Panc1 (cell line): ENCODE results near the gene TNPO1.

Experiments
- POLR2AphosphoS5 ChIP-seq: IDR thresholded peaks from 2 replicates; pipeline ENCODE4 v1.6.1; 2012; ENCODE audit warnings: mild to moderate bottlenecking, low read depth, low read length, moderate library complexity
- TF ChIP-seq, protein P1 (sequence below): fragments of 450-650 bp; IDR thresholded peaks from 2 replicates; pipeline ENCODE4 v1.5.1; 2017; ENCODE audit warnings: mild to moderate bottlenecking

DNA sequence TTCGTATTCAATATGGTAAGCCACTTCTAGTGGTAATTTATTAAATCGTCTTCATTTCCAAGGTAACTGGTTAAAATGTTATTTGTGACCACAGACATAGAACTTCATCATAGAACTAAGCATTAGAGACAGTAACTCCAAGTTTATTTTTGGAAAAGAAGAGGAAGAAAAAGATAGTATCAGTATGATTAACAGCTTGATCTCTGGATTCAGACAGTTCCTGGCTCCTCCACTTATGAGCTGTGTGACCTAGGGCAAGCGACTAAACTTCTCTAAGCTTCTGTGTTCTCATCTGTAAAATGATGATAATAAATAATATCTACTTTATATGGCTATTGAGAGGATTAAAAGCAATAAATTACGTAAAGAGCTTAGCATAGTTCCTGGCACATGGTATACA lies 29.8 kb upstream of the TNPO1 start:
- TF ChIP-seq, protein P1, sequence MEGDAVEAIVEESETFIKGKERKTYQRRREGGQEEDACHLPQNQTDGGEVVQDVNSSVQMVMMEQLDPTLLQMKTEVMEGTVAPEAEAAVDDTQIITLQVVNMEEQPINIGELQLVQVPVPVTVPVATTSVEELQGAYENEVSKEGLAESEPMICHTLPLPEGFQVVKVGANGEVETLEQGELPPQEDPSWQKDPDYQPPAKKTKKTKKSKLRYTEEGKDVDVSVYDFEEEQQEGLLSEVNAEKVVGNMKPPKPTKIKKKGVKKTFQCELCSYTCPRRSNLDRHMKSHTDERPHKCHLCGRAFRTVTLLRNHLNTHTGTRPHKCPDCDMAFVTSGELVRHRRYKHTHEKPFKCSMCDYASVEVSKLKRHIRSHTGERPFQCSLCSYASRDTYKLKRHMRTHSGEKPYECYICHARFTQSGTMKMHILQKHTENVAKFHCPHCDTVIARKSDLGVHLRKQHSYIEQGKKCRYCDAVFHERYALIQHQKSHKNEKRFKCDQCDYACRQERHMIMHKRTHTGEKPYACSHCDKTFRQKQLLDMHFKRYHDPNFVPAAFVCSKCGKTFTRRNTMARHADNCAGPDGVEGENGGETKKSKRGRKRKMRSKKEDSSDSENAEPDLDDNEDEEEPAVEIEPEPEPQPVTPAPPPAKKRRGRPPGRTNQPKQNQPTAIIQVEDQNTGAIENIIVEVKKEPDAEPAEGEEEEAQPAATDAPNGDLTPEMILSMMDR: no peak
- no peak for TF ChIP-seq POLR2AphosphoS5
